ENCODE data around the gene TMEM190. TPM values are rescaled to one million over a fixed set of nuclear protein-coding genes. Genes with fewer than 3 reads are reported as not detected.

The TMEM190 gene
- total RNA-seq, 2 donors from 2014 or later = not detected

DNA sequence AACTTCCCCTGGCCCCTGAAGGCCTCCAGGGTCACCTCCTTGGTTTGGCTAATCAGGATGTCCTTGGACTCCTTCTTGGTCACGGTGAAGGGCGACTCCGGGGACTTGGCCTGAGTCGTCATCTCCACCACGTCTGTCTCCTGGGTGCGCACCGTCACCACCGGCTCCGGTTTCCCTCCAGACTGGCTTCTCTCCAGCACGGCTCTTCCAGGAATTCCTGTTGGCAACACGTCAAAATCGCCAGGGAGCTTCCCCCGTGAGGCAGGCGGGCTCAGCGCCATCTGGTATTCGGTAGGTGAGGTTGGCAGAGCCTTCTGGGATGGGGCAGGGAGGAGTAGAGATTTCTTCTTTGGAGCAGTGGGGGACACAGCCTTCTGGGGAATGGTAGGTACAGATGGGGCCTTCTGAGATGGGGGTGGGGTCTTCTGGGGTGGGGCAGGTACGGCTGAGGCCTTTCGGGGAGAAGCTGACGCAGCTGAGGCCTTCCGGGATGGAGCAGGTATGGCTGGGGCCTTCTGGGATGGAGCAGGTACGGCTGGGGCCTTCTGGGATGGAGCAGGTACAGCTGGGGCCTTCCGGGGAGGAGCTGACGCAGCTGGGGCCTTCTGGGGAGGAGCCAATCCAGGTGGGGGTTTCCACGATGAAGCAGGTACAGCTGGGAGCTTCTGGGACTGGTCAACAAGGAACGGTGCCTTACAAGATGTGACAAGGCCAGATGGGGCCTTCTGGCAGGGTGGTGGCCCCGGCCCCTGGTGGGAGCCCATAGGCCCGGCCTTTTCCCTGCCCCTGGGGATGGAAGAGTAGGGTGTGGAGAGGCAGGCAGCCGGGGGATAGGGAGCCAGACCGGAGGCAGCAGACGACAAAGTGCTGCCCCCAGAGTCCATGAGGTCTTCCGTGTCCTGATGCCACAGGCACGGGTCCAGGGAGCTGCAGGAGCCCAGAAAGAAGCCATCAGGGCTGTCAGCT, 17.4 kb upstream of the TMEM190 start:
- no peak overlapping the region for H3K27ac ChIP-seq
- TF ChIP-seq, protein P1, sequence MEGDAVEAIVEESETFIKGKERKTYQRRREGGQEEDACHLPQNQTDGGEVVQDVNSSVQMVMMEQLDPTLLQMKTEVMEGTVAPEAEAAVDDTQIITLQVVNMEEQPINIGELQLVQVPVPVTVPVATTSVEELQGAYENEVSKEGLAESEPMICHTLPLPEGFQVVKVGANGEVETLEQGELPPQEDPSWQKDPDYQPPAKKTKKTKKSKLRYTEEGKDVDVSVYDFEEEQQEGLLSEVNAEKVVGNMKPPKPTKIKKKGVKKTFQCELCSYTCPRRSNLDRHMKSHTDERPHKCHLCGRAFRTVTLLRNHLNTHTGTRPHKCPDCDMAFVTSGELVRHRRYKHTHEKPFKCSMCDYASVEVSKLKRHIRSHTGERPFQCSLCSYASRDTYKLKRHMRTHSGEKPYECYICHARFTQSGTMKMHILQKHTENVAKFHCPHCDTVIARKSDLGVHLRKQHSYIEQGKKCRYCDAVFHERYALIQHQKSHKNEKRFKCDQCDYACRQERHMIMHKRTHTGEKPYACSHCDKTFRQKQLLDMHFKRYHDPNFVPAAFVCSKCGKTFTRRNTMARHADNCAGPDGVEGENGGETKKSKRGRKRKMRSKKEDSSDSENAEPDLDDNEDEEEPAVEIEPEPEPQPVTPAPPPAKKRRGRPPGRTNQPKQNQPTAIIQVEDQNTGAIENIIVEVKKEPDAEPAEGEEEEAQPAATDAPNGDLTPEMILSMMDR (IDR thresholded peaks at IDR 0.05) = no peak
- ATAC-seq (ENCODE audit: insufficient number of reproducible peaks, low FRiP score, low read depth) = no peak
- H3K36me3 ChIP-seq = no peaks in the 10 kb centered on the region
- H3K4me3 ChIP-seq = no peak overlapping the region
- DNase-seq (ENCODE audit: low spot score) = no peak
- no peaks in the 10 kb centered on the region for H3K9me3 ChIP-seq
- no peaks in the 10 kb centered on the region for H3K27me3 ChIP-seq (replicated peaks; ENCODE audit: insufficient read depth)
- peaks cover 0 to under 1% of the 10 kb centered on the region in 2 donors for H3K4me1 ChIP-seq (ENCODE audit: control insufficient read depth in 1 of 2, low read depth in 2 of 2)

DNA sequence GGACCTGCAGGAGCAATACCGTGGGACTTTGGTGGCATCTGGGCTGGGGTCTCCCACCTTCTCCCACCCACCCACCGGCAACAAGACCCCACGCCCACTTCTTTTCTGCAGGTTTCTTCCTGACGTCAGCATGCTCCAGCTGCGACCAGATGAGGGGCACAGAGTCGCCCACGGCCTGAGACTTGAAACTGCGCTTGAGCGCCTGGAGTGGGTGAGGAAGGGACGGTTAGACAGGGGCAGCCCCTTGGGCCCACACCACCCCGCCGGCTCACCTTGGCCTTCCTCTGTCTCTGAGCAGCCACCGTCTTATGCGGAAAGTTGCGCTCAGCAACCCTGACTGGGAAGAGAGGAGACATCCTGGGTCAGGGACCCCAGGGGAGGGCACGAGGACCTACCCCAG, 15.7 kb upstream of the TMEM190 start:
- TF ChIP-seq, protein P1 (IDR thresholded peaks at IDR 0.05) = no peak
- Histone ChIP-seq H3K36me3 (no peaks in the 10 kb centered on the region), H3K9me3 (no peaks in the 10 kb centered on the region), H3K27ac (no peak overlapping the region), H3K4me3 (no peak overlapping the region), H3K4me1 (ENCODE audit: control insufficient read depth in 1 of 2, low read depth in 2 of 2) (no peaks in the 10 kb centered on the region), H3K27me3 (replicated peaks; ENCODE audit: insufficient read depth) (no peaks in the 10 kb centered on the region)
- DNase-seq (ENCODE audit: low spot score) (no peak), ATAC-seq (ENCODE audit: insufficient number of reproducible peaks, low FRiP score, low read depth) (no peak)

DNA sequence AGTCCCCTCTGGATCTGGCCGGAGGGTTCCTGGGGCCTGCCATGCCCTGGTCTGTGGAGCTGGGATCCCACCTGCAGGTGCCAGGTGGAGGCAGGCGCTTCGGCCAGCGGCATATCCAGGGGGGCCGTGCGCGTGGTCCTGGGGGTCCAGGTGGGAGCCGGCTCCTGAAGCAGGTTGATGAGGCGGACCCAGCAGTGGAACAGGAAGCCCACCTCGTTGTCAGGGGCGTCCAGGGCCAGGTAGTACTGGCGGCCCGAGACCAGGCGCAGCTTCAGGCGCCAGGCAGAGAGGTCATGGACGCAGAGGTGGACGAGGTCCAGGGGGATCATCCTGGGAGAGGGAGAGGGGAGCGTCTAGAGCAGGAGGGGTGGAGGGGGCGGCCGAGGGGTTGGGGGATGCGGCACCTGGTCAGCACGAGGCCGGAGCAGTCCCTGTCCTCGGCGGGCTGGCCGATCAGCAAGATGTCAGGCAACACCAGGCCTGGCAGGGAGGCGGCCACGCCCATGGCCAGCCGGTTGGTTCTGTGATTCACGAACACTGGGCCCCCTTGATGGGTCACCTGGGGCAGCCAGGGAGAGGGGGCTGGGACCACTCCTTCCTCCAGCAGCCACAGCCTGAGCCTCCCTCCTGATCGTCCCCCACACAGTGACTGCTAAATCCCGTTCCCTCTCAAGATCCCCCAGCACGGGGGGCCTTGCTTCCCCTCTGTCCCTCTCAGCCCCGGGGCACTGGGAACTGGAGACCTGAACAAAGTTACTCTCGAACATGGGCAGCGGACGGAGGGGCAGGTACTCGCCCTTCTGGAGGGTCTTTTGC, 14.2 kb upstream of the TMEM190 start:
- H3K4me3 ChIP-seq = no peak overlapping the region
- no peaks in the 10 kb centered on the region for H3K9me3 ChIP-seq
- H3K27me3 ChIP-seq (replicated peaks; ENCODE audit: insufficient read depth) = no peaks in the 10 kb centered on the region
- TF ChIP-seq, protein P1 (IDR thresholded peaks at IDR 0.05) = no peak
- no peaks in the 10 kb centered on the region for H3K4me1 ChIP-seq (ENCODE audit: control insufficient read depth in 1 of 2, low read depth in 2 of 2)
- H3K36me3 ChIP-seq = no peaks in the 10 kb centered on the region
- no peak for ATAC-seq (ENCODE audit: insufficient number of reproducible peaks, low FRiP score, low read depth)
- no peak overlapping the region for H3K27ac ChIP-seq
- no peak for DNase-seq (ENCODE audit: low spot score)

DNA sequence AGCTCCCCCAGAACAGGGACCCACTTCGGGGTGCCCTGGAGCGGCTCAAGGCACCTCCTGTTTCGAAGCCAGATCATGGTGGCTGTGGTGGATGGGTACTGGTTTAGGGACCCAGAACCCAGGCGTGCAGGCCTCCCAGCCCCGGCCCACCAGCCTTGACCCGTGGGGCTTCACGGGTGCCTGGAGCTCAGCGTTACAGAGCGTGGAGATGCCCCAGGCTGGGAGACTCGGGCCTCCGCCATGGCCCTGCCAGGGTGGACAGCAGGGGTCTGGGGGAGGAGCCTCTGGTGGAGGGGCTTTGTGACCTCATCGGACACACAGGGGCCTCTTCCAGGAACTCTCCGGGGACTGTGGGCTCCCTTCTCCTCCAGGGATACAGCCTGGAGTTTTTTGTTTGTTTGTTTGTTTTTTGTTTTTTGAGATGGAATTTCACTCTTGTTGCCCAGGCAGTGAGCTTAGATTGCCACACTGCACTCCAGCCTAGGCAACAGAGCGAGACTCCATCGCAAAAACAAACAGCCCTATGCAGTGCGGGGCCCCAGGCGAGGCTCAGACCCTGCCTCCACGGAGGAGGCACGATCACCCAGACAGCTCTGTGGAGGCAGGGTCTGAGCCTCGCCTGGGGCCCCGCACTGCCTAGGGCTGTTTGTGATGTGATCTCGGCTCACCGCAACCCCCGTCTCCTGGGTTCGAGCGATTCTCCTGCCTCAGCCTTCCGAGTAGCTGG, 13.5 kb upstream of the TMEM190 start, which contains the start of gene GARIN5B:
GARIN5B (minus strand) TSS at position 271 of the 727 bp plus-strand sequence; CDS start at position 77, 194 bp downstream.
- Histone ChIP-seq H3K4me1 (ENCODE audit: control insufficient read depth in 1 of 2, low read depth in 2 of 2) (no peaks in the 10 kb centered on the region), H3K9me3 (no peaks in the 10 kb centered on the region), H3K4me3 (no peak within 1 kb of the TSS), H3K27me3 (replicated peaks; ENCODE audit: insufficient read depth) (no peaks in the 10 kb centered on the region), H3K36me3 (no peaks in the 10 kb centered on the region), H3K27ac (no peak within 1 kb of the TSS)
- TF ChIP-seq, protein P1 (IDR thresholded peaks at IDR 0.05) = no peak
- DNase-seq (ENCODE audit: low spot score) (no peak), ATAC-seq (ENCODE audit: insufficient number of reproducible peaks, low FRiP score, low read depth) (no peak)
